HEK293 (cell line): Measurements from ENCODE around the gene ALOXE3.

Experiments
- CTCF ChIA-PET: fragments of 350-600 bp; formaldehyde crosslinking; extraction: SDS; loops from one replicate; lab custom pipeline; 2021; ENCODE audit warnings: antibody characterized with exemption; lab: Yijun Ruan, JAX
- POLR2A ChIA-PET: fragments of 300-600 bp; formaldehyde crosslinking; extraction: SDS; loops from one replicate; lab custom pipeline; 2020; ENCODE audit warnings: antibody characterized with exemption, inconsistent platforms; lab: Yijun Ruan, JAX
- H3K27ac ChIP-seq: fragments of 200-500 bp; sonication (Bioruptor generic); 2 replicates; pipeline ENCODE4 v1.5.1; 2014; ENCODE audit warnings: low read depth, low read length, control low read depth, inconsistent platforms; ENCODE audit errors: extremely low read depth
- H3K36me3 ChIP-seq, 2 experiments: fragments of 200-500 bp in 1 of 2; sonication (Bioruptor generic) in 1 of 2; 1 replicate in 1 of 2; 2 replicates in 1 of 2; pipeline ENCODE4 v1.5.1; 2014 to 2017; ENCODE audit warnings: inconsistent platforms in 2 of 2, low read length in 2 of 2; ENCODE audit not compliant: control insufficient read depth in 2 of 2, insufficient read depth in 1 of 2
- H3K4me1 ChIP-seq: fragments of 200-500 bp; sonication (Bioruptor generic); 2 replicates; pipeline ENCODE4 v1.5.1; 2014; ENCODE audit warnings: mild to moderate bottlenecking, low read length, inconsistent platforms; ENCODE audit not compliant: control insufficient read depth, insufficient read depth
- H3K4me3 ChIP-seq: 2 replicates; pipeline ENCODE4 v1.5.1; 2011; ENCODE audit warnings: low read depth, mild to moderate bottlenecking, control low read depth, low read length, moderate library complexity
- H3K9me3 ChIP-seq: fragments of 200-500 bp; sonication (Bioruptor generic); 2 replicates; pipeline ENCODE4 v1.5.1; 2014; ENCODE audit warnings: low read depth, low read length, inconsistent platforms; ENCODE audit not compliant: control insufficient read depth, insufficient read depth
- GLI2 ChIP-seq: fragments of 450-650 bp; formaldehyde crosslinking; IDR thresholded peaks from 2 replicates; pipeline ENCODE4; 2017; ENCODE audit warnings: missing biosample characterization, missing genetic modification characterization, low read depth, borderline replicate concordance
- KLF1 ChIP-seq: fragments of 450-650 bp; formaldehyde crosslinking; IDR thresholded peaks from 2 replicates; pipeline ENCODE4 v1.5.1; 2016; ENCODE audit warnings: missing biosample characterization, missing genetic modification characterization
- KLF16 ChIP-seq: fragments of 450-650 bp; formaldehyde crosslinking; IDR thresholded peaks from 2 replicates; pipeline ENCODE4 v1.5.1; 2017; ENCODE audit warnings: missing biosample characterization, missing genetic modification characterization
- KLF9 ChIP-seq: fragments of 450-650 bp; formaldehyde crosslinking; IDR thresholded peaks from 2 replicates; pipeline ENCODE4 v1.5.1; 2016; ENCODE audit warnings: missing biosample characterization, missing genetic modification characterization, low read depth
- MZF1 ChIP-seq: fragments of 450-650 bp; formaldehyde crosslinking; IDR thresholded peaks from 2 replicates; pipeline ENCODE4 v1.5.1; 2017; ENCODE audit warnings: missing biosample characterization, missing genetic modification characterization, borderline replicate concordance
- PRDM1 ChIP-seq: fragments of 450-650 bp; formaldehyde crosslinking; IDR thresholded peaks from 2 replicates; pipeline ENCODE4; 2016; ENCODE audit warnings: missing biosample characterization, missing genetic modification characterization
- SP2 ChIP-seq: fragments of 450-650 bp; formaldehyde crosslinking; IDR thresholded peaks from 2 replicates; pipeline ENCODE4 v1.5.1; 2016; ENCODE audit warnings: missing biosample characterization, missing genetic modification characterization
- ZEB2 ChIP-seq: fragments of 450-650 bp; formaldehyde crosslinking; IDR thresholded peaks from 2 replicates; pipeline ENCODE4 v1.5.1; 2016; ENCODE audit warnings: missing biosample characterization, missing genetic modification characterization
- ZNF114 ChIP-seq: fragments of 450-650 bp; formaldehyde crosslinking; IDR thresholded peaks from 2 replicates; pipeline ENCODE4 v1.5.0; 2017; ENCODE audit warnings: missing biosample characterization, missing genetic modification characterization
- ZNF148 ChIP-seq: fragments of 450-650 bp; formaldehyde crosslinking; IDR thresholded peaks from 2 replicates; pipeline ENCODE4 v1.5.0; 2017; ENCODE audit warnings: missing biosample characterization, missing genetic modification characterization, borderline replicate concordance
- ZNF175 ChIP-seq: fragments of 450-650 bp; formaldehyde crosslinking; IDR thresholded peaks from 2 replicates; pipeline ENCODE4 v1.5.1; 2016; ENCODE audit warnings: missing biosample characterization, missing genetic modification characterization
- ZNF223 ChIP-seq: fragments of 450-650 bp; formaldehyde crosslinking; IDR thresholded peaks from 2 replicates; pipeline ENCODE4 v1.5.1; 2016; ENCODE audit warnings: missing biosample characterization, missing genetic modification characterization
- ZNF302 ChIP-seq: fragments of 450-650 bp; formaldehyde crosslinking; IDR thresholded peaks from 2 replicates; pipeline ENCODE4 v1.5.1; 2016; ENCODE audit warnings: missing biosample characterization, missing genetic modification characterization, low read depth
- ZNF366 ChIP-seq: fragments of 450-650 bp; formaldehyde crosslinking; conservative IDR thresholded peaks from 2 replicates; pipeline ENCODE4 v1.5.1; 2016; ENCODE audit warnings: missing biosample characterization, missing genetic modification characterization
- ZNF391 ChIP-seq: fragments of 450-650 bp; formaldehyde crosslinking; IDR thresholded peaks from 2 replicates; pipeline ENCODE4 v1.5.1; 2016; ENCODE audit warnings: low read depth, missing biosample characterization, missing genetic modification characterization, borderline replicate concordance
- ZNF394 ChIP-seq: fragments of 450-650 bp; formaldehyde crosslinking; IDR thresholded peaks from 2 replicates; pipeline ENCODE4 v1.5.1; 2016; ENCODE audit warnings: missing biosample characterization, missing genetic modification characterization, mild to moderate bottlenecking, moderate library complexity, borderline replicate concordance
- ZNF513 ChIP-seq: fragments of 450-650 bp; IDR thresholded peaks from 2 replicates; pipeline ENCODE4 v1.5.1; 2018; ENCODE audit warnings: missing biosample characterization, missing genetic modification characterization
- ZNF544 ChIP-seq: fragments of 450-650 bp; formaldehyde crosslinking; IDR thresholded peaks from 2 replicates; pipeline ENCODE4 v1.5.0; 2017; ENCODE audit warnings: missing biosample characterization, missing genetic modification characterization
- ZNF558 ChIP-seq: fragments of 450-650 bp; formaldehyde crosslinking; IDR thresholded peaks from 2 replicates; pipeline ENCODE4 v1.5.1; 2016; ENCODE audit warnings: missing biosample characterization, missing genetic modification characterization
- TF ChIP-seq, protein P1 (sequence below): fragments of 450-650 bp; formaldehyde crosslinking; conservative IDR thresholded peaks from 2 replicates; pipeline ENCODE4 v1.5.1; 2016; ENCODE audit warnings: low read depth, missing biosample characterization, missing genetic modification characterization
- TF ChIP-seq, protein P2 (sequence below): fragments of 450-650 bp; formaldehyde crosslinking; IDR thresholded peaks from 2 replicates; pipeline ENCODE4 v1.5.1; 2017; ENCODE audit warnings: missing biosample characterization, missing genetic modification characterization
- TF ChIP-seq, protein P3 (sequence below): fragments of 450-650 bp; formaldehyde crosslinking; IDR thresholded peaks from 2 replicates; pipeline ENCODE4 v1.5.1; 2017; ENCODE audit warnings: missing biosample characterization, missing genetic modification characterization
- TF ChIP-seq, protein P4 (sequence below): fragments of 450-650 bp; formaldehyde crosslinking; IDR thresholded peaks from 2 replicates; pipeline ENCODE4; 2016; ENCODE audit warnings: missing biosample characterization, missing genetic modification characterization
- TF ChIP-seq, protein P5 (sequence below): fragments of 450-650 bp; formaldehyde crosslinking; IDR thresholded peaks from 2 replicates; pipeline ENCODE4 v1.5.1; 2016; ENCODE audit warnings: missing biosample characterization, missing genetic modification characterization

ALOXE3 gene

DNA sequence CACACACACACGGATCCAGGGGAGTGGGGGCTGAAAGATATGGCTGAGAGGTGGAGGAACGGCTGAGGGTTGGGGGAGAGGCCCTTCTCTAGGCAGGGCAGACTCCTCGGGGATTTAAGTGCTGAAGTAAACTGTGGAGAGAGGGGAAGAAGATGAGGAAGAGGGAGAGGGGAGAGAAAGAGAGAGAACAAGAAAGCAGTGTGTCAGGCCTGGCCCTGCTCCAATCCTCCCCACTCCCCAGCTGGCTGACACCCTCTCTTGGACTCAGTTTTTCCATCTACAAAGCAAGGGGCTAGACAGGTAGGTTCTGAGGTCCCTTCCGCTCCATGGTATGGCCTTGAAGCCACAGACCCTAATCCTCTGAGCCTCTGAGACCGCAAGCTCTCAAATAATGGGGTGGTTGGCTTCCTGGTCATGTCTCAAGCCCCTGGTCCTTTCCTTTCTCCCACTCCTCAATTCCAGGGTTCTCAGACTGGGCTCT is 42.5 kb upstream of the ALOXE3 start:
- peak overlapping the region; percentile 39; the same call in 1 of the 2 replicates for H3K27ac ChIP-seq
- ChIA-PET CTCF (interaction anchor here (0.5 to 7.3 kb wide), 7 partner anchors 12 to 188 kb away, joined by 3 to 91 read pairs (median 4); no protein-coding TSS in a partner anchor), POLR2A (interaction anchor here (0.6 to 2.2 kb wide), 4 partner anchors 12 to 87 kb away, joined by 3 to 7 read pairs (median 3); partner anchors contain the start of gene CTC1)
- peaks cover 15 to 34% of the 10 kb centered on the region in 2 experiments; a peak in 2 of 3 replicates for H3K36me3 ChIP-seq
- H3K4me1 ChIP-seq, result peaks cover 26% of the 10 kb centered on the region
- no peaks in the 10 kb centered on the region for H3K9me3 ChIP-seq
- H3K4me3 ChIP-seq, result no peak overlapping the region
- TF ChIP-seq, protein P1, sequence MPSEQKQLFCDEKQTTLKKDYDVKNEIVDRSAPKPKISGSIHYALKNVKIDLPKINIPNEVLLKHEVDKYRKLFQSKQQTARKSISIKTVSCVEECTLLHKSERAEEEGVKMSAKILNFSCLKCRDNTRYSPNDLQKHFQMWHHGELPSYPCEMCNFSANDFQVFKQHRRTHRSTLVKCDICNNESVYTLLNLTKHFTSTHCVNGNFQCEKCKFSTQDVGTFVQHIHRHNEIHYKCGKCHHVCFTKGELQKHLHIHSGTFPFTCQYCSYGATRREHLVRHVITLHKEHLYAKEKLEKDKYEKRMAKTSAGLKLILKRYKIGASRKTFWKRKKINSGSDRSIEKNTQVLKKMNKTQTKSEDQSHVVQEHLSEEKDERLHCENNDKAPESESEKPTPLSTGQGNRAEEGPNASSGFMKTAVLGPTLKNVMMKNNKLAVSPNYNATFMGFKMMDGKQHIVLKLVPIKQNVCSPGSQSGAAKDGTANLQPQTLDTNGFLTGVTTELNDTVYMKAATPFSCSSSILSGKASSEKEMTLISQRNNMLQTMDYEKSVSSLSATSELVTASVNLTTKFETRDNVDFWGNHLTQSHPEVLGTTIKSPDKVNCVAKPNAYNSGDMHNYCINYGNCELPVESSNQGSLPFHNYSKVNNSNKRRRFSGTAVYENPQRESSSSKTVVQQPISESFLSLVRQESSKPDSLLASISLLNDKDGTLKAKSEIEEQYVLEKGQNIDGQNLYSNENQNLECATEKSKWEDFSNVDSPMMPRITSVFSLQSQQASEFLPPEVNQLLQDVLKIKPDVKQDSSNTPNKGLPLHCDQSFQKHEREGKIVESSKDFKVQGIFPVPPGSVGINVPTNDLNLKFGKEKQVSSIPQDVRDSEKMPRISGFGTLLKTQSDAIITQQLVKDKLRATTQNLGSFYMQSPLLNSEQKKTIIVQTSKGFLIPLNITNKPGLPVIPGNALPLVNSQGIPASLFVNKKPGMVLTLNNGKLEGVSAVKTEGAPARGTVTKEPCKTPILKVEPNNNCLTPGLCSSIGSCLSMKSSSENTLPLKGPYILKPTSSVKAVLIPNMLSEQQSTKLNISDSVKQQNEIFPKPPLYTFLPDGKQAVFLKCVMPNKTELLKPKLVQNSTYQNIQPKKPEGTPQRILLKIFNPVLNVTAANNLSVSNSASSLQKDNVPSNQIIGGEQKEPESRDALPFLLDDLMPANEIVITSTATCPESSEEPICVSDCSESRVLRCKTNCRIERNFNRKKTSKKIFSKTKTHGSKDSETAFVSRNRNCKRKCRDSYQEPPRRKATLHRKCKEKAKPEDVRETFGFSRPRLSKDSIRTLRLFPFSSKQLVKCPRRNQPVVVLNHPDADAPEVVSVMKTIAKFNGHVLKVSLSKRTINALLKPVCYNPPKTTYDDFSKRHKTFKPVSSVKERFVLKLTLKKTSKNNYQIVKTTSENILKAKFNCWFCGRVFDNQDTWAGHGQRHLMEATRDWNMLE (tag by site-specific recombination), result no peak
- no peak for TF ChIP-seq KLF16 (tag by site-specific recombination)
- TF ChIP-seq ZNF558 (tag by site-specific recombination), result no peak
- TF ChIP-seq SP2 (tag by site-specific recombination), result no peak
- no peak for TF ChIP-seq ZNF544
- peak; percentile 69 for TF ChIP-seq ZNF513 (tag by site-specific recombination)
- TF ChIP-seq ZNF223, result no peak
- TF ChIP-seq KLF1 (tag by site-specific recombination), result no peak
- no peak for TF ChIP-seq MZF1
- TF ChIP-seq ZNF391 (tag by site-specific recombination), result no peak
- TF ChIP-seq, protein P2, sequence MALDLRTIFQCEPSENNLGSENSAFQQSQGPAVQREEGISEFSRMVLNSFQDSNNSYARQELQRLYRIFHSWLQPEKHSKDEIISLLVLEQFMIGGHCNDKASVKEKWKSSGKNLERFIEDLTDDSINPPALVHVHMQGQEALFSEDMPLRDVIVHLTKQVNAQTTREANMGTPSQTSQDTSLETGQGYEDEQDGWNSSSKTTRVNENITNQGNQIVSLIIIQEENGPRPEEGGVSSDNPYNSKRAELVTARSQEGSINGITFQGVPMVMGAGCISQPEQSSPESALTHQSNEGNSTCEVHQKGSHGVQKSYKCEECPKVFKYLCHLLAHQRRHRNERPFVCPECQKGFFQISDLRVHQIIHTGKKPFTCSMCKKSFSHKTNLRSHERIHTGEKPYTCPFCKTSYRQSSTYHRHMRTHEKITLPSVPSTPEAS (tag by site-specific recombination), result peak; percentile 66; the same call in 1 of the 2 replicates
- no peak for TF ChIP-seq ZEB2 (tag by site-specific recombination)
- no peak for TF ChIP-seq ZNF148 (tag by site-specific recombination)
- TF ChIP-seq GLI2 (tag by site-specific recombination), result no peak
- TF ChIP-seq KLF9 (tag by site-specific recombination), result no peak
- TF ChIP-seq ZNF394 (tag by site-specific recombination), result no peak
- no peak for TF ChIP-seq ZNF114 (tag by site-specific recombination)
- TF ChIP-seq ZNF366 (tag by site-specific recombination), result 0 out of 2 replicates have a peak, but pooled peaks have one; percentile 15
- TF ChIP-seq, protein P3, sequence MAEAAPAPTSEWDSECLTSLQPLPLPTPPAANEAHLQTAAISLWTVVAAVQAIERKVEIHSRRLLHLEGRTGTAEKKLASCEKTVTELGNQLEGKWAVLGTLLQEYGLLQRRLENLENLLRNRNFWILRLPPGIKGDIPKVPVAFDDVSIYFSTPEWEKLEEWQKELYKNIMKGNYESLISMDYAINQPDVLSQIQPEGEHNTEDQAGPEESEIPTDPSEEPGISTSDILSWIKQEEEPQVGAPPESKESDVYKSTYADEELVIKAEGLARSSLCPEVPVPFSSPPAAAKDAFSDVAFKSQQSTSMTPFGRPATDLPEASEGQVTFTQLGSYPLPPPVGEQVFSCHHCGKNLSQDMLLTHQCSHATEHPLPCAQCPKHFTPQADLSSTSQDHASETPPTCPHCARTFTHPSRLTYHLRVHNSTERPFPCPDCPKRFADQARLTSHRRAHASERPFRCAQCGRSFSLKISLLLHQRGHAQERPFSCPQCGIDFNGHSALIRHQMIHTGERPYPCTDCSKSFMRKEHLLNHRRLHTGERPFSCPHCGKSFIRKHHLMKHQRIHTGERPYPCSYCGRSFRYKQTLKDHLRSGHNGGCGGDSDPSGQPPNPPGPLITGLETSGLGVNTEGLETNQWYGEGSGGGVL, result peak; percentile 77
- 0 out of 2 replicates have a peak, but pooled peaks have one; percentile 26 for TF ChIP-seq PRDM1 (tag by site-specific recombination)
- TF ChIP-seq, protein P4, sequence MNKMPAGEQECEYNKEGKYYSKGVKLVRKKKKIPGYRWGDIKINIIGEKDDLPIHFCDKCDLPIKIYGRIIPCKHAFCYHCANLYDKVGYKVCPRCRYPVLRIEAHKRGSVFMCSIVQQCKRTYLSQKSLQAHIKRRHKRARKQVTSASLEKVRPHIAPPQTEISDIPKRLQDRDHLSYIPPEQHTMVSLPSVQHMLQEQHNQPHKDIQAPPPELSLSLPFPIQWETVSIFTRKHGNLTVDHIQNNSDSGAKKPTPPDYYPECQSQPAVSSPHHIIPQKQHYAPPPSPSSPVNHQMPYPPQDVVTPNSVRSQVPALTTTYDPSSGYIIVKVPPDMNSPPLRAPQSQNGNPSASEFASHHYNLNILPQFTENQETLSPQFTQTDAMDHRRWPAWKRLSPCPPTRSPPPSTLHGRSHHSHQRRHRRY, result no peak
- TF ChIP-seq, protein P5, sequence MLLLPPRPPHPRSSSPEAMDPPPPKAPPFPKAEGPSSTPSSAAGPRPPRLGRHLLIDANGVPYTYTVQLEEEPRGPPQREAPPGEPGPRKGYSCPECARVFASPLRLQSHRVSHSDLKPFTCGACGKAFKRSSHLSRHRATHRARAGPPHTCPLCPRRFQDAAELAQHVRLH (tag by site-specific recombination), result no peak
- TF ChIP-seq ZNF175 (tag by site-specific recombination), result no peak
- TF ChIP-seq ZNF302, result no peak
